MM.1S (cell line): ENCODE measurements around the gene HSPG2.
A peak's percentile ranks its signal among the peaks of the same experiment; 100 is the strongest.
"Not testable (repeated sequence)": the region's sequence is repeated elsewhere in the genome, so short reads cannot be mapped to it uniquely, and the experiment has no call there.

Experiments used
- EZH2 ChIP-seq: fragments of 300-600 bp; sonication (generic); optimal IDR thresholded peaks from 2 replicates; pipeline ENCODE3; 2017; ENCODE audit warnings: low read depth, mild to moderate bottlenecking, antibody characterized with exemption, low read length, mixed read lengths
- EZH2phosphoT487 ChIP-seq: fragments of 300-600 bp; sonication (generic); IDR thresholded peaks from 2 replicates; pipeline ENCODE4 v1.6.1; 2018; ENCODE audit warnings: antibody characterized with exemption, low read length
- TF ChIP-seq, protein P1 (sequence below): fragments of 300-600 bp; sonication (generic); IDR thresholded peaks from 2 replicates; pipeline ENCODE4 v1.5.1; 2016; ENCODE audit warnings: antibody characterized with exemption, low read length, mixed read lengths

GRCh38 chr1:21980515-21981220, 43.6 kb upstream of the HSPG2 start:
- TF ChIP-seq, protein P1, sequence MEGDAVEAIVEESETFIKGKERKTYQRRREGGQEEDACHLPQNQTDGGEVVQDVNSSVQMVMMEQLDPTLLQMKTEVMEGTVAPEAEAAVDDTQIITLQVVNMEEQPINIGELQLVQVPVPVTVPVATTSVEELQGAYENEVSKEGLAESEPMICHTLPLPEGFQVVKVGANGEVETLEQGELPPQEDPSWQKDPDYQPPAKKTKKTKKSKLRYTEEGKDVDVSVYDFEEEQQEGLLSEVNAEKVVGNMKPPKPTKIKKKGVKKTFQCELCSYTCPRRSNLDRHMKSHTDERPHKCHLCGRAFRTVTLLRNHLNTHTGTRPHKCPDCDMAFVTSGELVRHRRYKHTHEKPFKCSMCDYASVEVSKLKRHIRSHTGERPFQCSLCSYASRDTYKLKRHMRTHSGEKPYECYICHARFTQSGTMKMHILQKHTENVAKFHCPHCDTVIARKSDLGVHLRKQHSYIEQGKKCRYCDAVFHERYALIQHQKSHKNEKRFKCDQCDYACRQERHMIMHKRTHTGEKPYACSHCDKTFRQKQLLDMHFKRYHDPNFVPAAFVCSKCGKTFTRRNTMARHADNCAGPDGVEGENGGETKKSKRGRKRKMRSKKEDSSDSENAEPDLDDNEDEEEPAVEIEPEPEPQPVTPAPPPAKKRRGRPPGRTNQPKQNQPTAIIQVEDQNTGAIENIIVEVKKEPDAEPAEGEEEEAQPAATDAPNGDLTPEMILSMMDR: peak; percentile 27; the same call in 1 of the 2 replicates
- TF ChIP-seq EZH2, EZH2phosphoT487: not testable (repeated sequence)
